Activated naive CD8-positive, alpha-beta T cell (primary cell): Measurements from ENCODE around the gene SERPINA5.

ENCODE experiments used
- H3K27ac Mint-ChIP-seq: one replicate; pipeline ENCODE4 v1.8.0; 2021; ENCODE audit warnings: mixed read lengths
- H3K27me3 Mint-ChIP-seq: one replicate; pipeline ENCODE4 v1.8.0; 2021; ENCODE audit warnings: mixed read lengths
- H3K36me3 Mint-ChIP-seq: one replicate; pipeline ENCODE4 v1.8.0; 2021; ENCODE audit warnings: mixed read lengths
- H3K4me1 Mint-ChIP-seq: one replicate; pipeline ENCODE4 v1.8.0; 2021; ENCODE audit warnings: low read depth, mixed read lengths
- H3K4me3 Mint-ChIP-seq: one replicate; pipeline ENCODE4 v1.8.0; 2021; ENCODE audit warnings: mild to moderate bottlenecking, mixed read lengths
- H3K9me3 Mint-ChIP-seq: one replicate; pipeline ENCODE4 v1.8.0; 2021; ENCODE audit warnings: low read depth, mixed read lengths

SERPINA5 gene

GRCh38 chr14:94582199-94582750, 1.0 kb downstream of the SERPINA5 start:
- no peak overlapping the region for H3K27ac Mint-ChIP-seq
- H3K9me3 Mint-ChIP-seq, result no peaks in the 10 kb centered on the region
- no peak overlapping the region for H3K4me3 Mint-ChIP-seq
- no peaks in the 10 kb centered on the region for H3K36me3 Mint-ChIP-seq
- H3K27me3 Mint-ChIP-seq, result peaks cover 5% of the 10 kb centered on the region
- H3K4me1 Mint-ChIP-seq, result no peaks in the 10 kb centered on the region

GRCh38 chr14:94582851-94583250, 1.6 kb downstream of the SERPINA5 start:
- Mint-ChIP-seq H3K36me3 (no peaks in the 10 kb centered on the region), H3K4me1 (no peaks in the 10 kb centered on the region), H3K27me3 (peaks cover 5% of the 10 kb centered on the region), H3K4me3 (no peak overlapping the region), H3K9me3 (no peaks in the 10 kb centered on the region), H3K27ac (no peak overlapping the region)

DNA sequence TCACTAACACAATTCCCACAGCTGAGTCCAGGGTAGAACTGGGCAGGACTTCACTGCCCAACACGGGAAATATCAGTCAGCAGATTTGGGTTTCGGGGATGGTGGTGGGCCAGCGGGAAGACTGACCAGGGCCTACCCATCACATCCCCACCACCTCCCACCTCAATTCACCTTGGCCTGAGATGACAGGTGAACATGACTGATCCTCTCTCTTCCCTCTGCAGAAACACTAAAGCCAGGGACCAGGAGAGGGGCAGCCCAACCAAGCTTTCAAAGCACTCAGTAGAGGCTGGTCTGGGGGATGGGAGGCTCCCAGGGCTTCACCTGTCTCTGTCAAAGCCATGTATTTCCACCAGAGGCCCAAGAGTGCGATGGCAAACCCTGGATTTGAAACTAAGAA, 2.3 kb downstream of the SERPINA5 start:
- H3K27me3 Mint-ChIP-seq, result peaks cover 5% of the 10 kb centered on the region
- H3K36me3 Mint-ChIP-seq, result no peaks in the 10 kb centered on the region
- H3K9me3 Mint-ChIP-seq, result no peaks in the 10 kb centered on the region
- H3K4me3 Mint-ChIP-seq, result no peak overlapping the region
- no peak overlapping the region for H3K27ac Mint-ChIP-seq
- no peaks in the 10 kb centered on the region for H3K4me1 Mint-ChIP-seq

- H3K27me3 Mint-ChIP-seq, result peaks cover 3% of the 10 kb centered on the region
- no peak overlapping the region for H3K27ac Mint-ChIP-seq
- no peaks in the 10 kb centered on the region for H3K36me3 Mint-ChIP-seq
- no peaks in the 10 kb centered on the region for H3K9me3 Mint-ChIP-seq
- no peaks in the 10 kb centered on the region for H3K4me1 Mint-ChIP-seq
- H3K4me3 Mint-ChIP-seq, result no peak overlapping the region
Measured at GRCh38 chr14:94584591-94585280, 3.5 kb downstream of the SERPINA5 start.

DNA sequence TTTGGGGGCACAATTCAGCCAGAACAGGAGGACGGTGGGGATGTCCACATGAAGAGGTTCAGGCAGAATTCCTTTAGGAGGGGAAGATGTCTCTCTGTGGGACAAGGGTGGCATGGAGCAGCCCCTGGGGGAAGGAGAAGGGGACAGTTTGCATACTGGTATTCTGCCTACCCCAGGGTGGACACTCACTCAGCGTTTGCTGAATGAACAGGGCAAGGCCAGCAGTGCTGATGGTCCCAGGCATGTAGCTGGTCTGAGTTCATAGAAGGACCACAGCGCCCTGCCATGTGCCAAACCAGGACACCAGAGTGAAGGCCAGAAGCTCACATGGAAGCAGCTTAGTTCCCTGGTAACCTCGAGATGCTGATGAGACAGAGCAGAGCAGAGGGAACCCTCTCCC, 5.4 kb downstream of the SERPINA5 start:
- no peaks in the 10 kb centered on the region for H3K36me3 Mint-ChIP-seq
- H3K4me3 Mint-ChIP-seq, result no peak overlapping the region
- H3K9me3 Mint-ChIP-seq, result no peaks in the 10 kb centered on the region
- no peaks in the 10 kb centered on the region for H3K27me3 Mint-ChIP-seq
- H3K4me1 Mint-ChIP-seq, result no peaks in the 10 kb centered on the region
- no peak overlapping the region for H3K27ac Mint-ChIP-seq

- H3K4me1 Mint-ChIP-seq, result no peaks in the 10 kb centered on the region
- no peaks in the 10 kb centered on the region for H3K27me3 Mint-ChIP-seq
- H3K4me3 Mint-ChIP-seq, result no peak overlapping the region
- H3K36me3 Mint-ChIP-seq, result no peaks in the 10 kb centered on the region
- no peaks in the 10 kb centered on the region for H3K9me3 Mint-ChIP-seq
- no peak overlapping the region for H3K27ac Mint-ChIP-seq
Measured at GRCh38 chr14:94588311-94588710, 7.1 kb downstream of the SERPINA5 start.

GRCh38 chr14:94591073-94591472, 9.8 kb downstream of the SERPINA5 start:
- H3K36me3 Mint-ChIP-seq, result no peaks in the 10 kb centered on the region
- H3K27me3 Mint-ChIP-seq, result peaks cover under 1% of the 10 kb centered on the region
- H3K9me3 Mint-ChIP-seq, result no peaks in the 10 kb centered on the region
- H3K4me3 Mint-ChIP-seq, result no peak overlapping the region
- no peaks in the 10 kb centered on the region for H3K4me1 Mint-ChIP-seq
- no peak overlapping the region for H3K27ac Mint-ChIP-seq

DNA sequence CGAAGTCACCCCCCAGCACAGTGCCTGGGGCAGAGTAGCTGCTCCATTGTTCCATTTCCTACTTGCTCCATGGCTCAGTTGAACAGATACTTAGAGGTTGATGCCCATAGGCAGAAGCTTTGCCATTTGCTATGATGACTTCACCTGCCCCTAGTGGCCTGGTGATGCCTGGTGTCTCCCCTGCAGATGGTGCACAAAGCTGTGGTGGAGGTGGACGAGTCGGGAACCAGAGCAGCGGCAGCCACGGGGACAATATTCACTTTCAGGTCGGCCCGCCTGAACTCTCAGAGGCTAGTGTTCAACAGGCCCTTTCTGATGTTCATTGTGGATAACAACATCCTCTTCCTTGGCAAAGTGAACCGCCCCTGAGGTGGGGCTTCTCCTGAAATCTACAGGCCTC, 10.6 kb downstream of the SERPINA5 start:
- Mint-ChIP-seq H3K4me3 (no peak overlapping the region), H3K4me1 (no peaks in the 10 kb centered on the region), H3K27ac (no peak overlapping the region), H3K36me3 (no peaks in the 10 kb centered on the region), H3K9me3 (no peaks in the 10 kb centered on the region), H3K27me3 (peaks cover 2% of the 10 kb centered on the region)

- Mint-ChIP-seq H3K9me3 (no peaks in the 10 kb centered on the region), H3K36me3 (no peaks in the 10 kb centered on the region), H3K27me3 (peaks cover 2% of the 10 kb centered on the region), H3K4me1 (no peaks in the 10 kb centered on the region), H3K27ac (no peak overlapping the region), H3K4me3 (no peak overlapping the region)
Measured at GRCh38 chr14:94592457-94592856, 11.2 kb downstream of the SERPINA5 start.

DNA sequence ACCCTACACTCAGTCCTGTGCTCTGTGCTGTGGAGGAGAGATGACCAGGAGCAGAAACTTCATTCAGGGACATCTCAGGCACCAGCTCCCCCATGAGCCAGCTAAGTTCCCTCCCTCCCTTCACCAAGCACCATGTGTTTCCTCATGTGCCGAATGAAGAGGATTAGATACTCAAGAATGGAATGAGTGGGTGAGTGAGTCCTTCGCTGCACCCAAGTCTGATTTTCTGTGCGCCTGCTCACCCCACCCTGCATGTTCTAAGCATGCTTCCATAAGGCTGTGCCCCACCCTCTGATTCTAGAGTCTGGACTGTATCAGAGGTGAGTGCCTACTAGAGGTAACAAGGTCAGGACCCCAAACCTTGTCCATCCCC, 12.1 kb downstream of the SERPINA5 start:
- Mint-ChIP-seq H3K4me1 (no peaks in the 10 kb centered on the region), H3K9me3 (no peaks in the 10 kb centered on the region), H3K36me3 (no peaks in the 10 kb centered on the region), H3K4me3 (no peak overlapping the region), H3K27ac (no peak overlapping the region), H3K27me3 (peaks cover 2% of the 10 kb centered on the region)

GRCh38 chr14:94593749-94594431, 12.7 kb downstream of the SERPINA5 start:
- Mint-ChIP-seq H3K27ac (no peak overlapping the region), H3K27me3 (peaks cover 2% of the 10 kb centered on the region), H3K4me3 (no peak overlapping the region), H3K4me1 (no peaks in the 10 kb centered on the region), H3K36me3 (no peaks in the 10 kb centered on the region), H3K9me3 (no peaks in the 10 kb centered on the region)

DNA sequence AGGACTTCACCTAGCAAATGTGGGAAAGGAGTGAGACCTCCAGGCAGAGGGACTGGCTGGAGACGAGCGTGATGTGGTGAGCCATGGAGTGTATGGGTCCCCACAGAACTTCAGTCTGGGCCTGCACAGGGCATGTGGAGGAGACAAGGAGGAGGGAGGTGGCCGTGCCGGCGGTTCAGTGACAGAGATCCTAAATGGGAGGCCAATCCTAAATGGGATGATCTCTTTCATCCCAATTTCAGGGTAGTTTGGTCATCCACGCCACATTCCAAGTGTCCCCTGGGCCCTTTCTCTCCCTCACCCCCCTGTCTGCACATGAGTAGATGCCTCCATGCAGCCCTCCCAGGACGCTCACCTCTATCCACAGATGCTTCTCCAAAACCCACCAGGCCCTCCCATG, 13.2 kb downstream of the SERPINA5 start:
- Mint-ChIP-seq H3K9me3 (no peaks in the 10 kb centered on the region), H3K4me3 (no peak overlapping the region), H3K4me1 (no peaks in the 10 kb centered on the region), H3K27me3 (peaks cover 2% of the 10 kb centered on the region), H3K27ac (no peak overlapping the region), H3K36me3 (no peaks in the 10 kb centered on the region)

DNA sequence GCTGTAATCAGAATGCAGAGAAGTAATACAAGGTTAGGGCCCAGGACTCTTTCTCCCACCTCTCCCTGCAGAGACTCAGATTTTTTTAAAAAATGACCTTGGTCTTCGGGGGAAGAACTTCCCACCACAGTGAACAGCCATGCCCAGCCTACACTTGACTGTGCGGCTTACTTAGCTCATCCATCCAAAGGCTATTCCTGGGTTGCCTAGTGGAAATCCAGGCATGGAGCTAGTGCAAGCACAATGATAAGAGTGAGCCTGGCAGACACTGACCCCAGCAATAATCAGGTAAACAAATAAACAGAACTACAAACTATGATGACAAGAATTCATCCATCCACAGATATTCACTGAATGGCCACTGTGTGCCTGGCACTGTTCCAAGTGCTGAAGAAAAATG, 14.7 kb downstream of the SERPINA5 start:
- Mint-ChIP-seq H3K27me3 (peaks cover 2% of the 10 kb centered on the region), H3K9me3 (no peaks in the 10 kb centered on the region), H3K27ac (no peak overlapping the region), H3K4me1 (no peaks in the 10 kb centered on the region), H3K36me3 (no peaks in the 10 kb centered on the region), H3K4me3 (no peak overlapping the region)

DNA sequence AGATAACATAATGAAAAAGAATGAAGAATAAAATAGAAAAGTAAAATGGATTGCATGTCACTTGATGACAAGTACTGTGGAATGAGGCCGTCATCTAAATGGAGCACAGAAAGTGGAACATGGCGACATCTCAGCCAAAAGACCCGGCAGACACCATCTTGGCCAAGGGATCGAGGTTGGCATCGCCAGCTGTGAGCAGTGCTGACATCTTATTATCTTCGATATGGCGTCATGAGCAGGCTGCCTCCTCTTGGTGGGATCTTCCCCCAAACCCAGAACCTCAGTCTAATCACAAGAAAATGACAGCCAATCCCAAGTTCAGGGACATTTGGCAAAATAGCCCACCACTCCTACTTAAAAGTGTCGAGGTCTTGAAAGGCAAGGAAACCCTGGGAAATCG, 15.1 kb downstream of the SERPINA5 start:
- peaks cover 2% of the 10 kb centered on the region for H3K27me3 Mint-ChIP-seq
- H3K4me3 Mint-ChIP-seq, result no peak overlapping the region
- no peak overlapping the region for H3K27ac Mint-ChIP-seq
- no peaks in the 10 kb centered on the region for H3K4me1 Mint-ChIP-seq
- H3K36me3 Mint-ChIP-seq, result no peaks in the 10 kb centered on the region
- H3K9me3 Mint-ChIP-seq, result no peaks in the 10 kb centered on the region

DNA sequence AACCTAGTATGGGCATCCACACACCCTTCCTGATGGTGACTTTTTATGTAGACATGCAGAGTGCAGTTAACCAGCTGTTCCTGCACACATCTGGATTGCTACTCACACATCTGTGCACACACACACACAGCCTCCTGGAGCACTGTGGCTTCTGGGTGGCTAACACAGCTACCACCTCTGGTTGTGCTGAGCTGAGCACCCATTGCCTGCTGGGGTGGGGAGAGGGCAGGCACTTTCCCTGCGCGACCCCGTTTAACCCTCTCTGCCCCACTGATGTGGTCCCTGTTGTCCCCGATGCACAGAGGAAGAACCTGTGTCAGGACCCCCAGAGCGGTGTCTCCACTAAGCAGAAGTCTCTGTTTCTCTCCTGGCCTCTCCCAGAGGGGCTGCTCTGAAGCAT, 16.6 kb downstream of the SERPINA5 start:
- Mint-ChIP-seq H3K9me3 (no peaks in the 10 kb centered on the region), H3K4me1 (no peaks in the 10 kb centered on the region), H3K27me3 (peaks cover 2% of the 10 kb centered on the region), H3K36me3 (no peaks in the 10 kb centered on the region), H3K4me3 (no peak overlapping the region), H3K27ac (no peak overlapping the region)

DNA sequence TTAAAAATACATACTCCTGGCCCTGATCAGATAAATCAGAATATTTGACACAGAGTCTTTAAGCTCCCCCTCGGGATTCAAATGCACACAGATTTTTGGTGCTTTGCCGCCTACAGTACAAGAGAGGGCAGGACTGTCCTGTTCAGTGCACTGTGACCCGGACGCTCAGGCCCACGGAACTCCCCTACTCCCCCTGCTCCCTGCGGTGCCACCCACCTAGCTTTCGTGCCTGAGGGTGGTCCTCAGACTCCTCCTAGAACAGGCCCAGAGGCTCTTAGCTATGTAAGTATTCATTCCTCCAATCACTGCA, 17.2 kb downstream of the SERPINA5 start:
- Mint-ChIP-seq H3K36me3 (no peaks in the 10 kb centered on the region), H3K27ac (no peak overlapping the region), H3K9me3 (no peaks in the 10 kb centered on the region), H3K27me3 (peaks cover 2% of the 10 kb centered on the region), H3K4me1 (no peaks in the 10 kb centered on the region), H3K4me3 (no peak overlapping the region)
